PC-3 (cell line): ENCODE data around the gene INS. TPM values are rescaled to one million over a fixed set of nuclear protein-coding genes. Genes with fewer than 3 reads are reported as not detected.

Experiments used
- ATAC-seq: fragments of 200-7000 bp; cut with Tn5 transposase; 2 replicates; pipeline ENCODE4 v1.9.1; 2020; ENCODE audit warnings: mild to moderate bottlenecking, moderate library complexity
- BruUV-seq: library from RNA; stranded (reverse); fragments of 400-500 nt; replicated peaks from 2 replicates; lab custom pipeline; 2021; lab: Mats Ljungman, UMichigan
- CTCF ChIA-PET: fragments of 300-600 bp; sonication (Branson Sonifier 250); formaldehyde crosslinking; loops from one replicate; lab custom pipeline; 2022; ENCODE audit warnings: antibody characterized with exemption; lab: Charles Lee
- POLR2A ChIA-PET: fragments of 300-600 bp; sonication (Branson Sonifier 250); formaldehyde crosslinking; loops from one replicate; lab custom pipeline; 2022; ENCODE audit warnings: antibody characterized with exemption; ENCODE audit not compliant: unreplicated experiment; lab: Charles Lee
- DNase-seq: peaks from one replicate; pipeline ENCODE4 v3.0.0-alpha.2; 2015
- H2AFZ ChIP-seq: fragments of 300-600 bp; sonication (generic); 2 replicates; pipeline ENCODE4 v1.6.0; 2016; ENCODE audit warnings: antibody characterized with exemption, low read length
- H3F3A ChIP-seq: fragments of 300-600 bp; sonication (generic); one replicate; pipeline ENCODE4 v1.6.0; 2017; ENCODE audit warnings: antibody characterized with exemption, low read length, control low read depth, mild to moderate bottlenecking; ENCODE audit not compliant: unreplicated experiment
- H3K27ac ChIP-seq: fragments of 300-600 bp; sonication (generic); 2 replicates; pipeline ENCODE4 v1.5.1; 2016; ENCODE audit warnings: mild to moderate bottlenecking, low read length
- H3K27me3 ChIP-seq: fragments of 300-600 bp; sonication (generic); 2 replicates; pipeline ENCODE4 v1.6.1; 2016; ENCODE audit warnings: low read length, mixed read lengths
- H3K36me3 ChIP-seq: fragments of 300-600 bp; sonication (generic); 2 replicates; pipeline ENCODE4 v1.6.1; 2016; ENCODE audit warnings: low read depth, mixed run types, low read length, mixed read lengths
- H3K4me1 ChIP-seq: fragments of 300-600 bp; sonication (generic); 2 replicates; pipeline ENCODE4 v1.5.1; 2016; ENCODE audit warnings: low read length; ENCODE audit not compliant: insufficient read depth
- H3K4me2 ChIP-seq: fragments of 300-600 bp; sonication (generic); 2 replicates; pipeline ENCODE4 v1.6.0; 2016; ENCODE audit warnings: low read length
- H3K4me3 ChIP-seq: fragments of 300-600 bp; sonication (generic); 2 replicates; pipeline ENCODE4 v1.5.1; 2016; ENCODE audit warnings: mild to moderate bottlenecking, low read length, mixed read lengths
- H3K79me2 ChIP-seq: fragments of 300-600 bp; sonication (generic); 2 replicates; pipeline ENCODE4 v1.6.1; 2017; ENCODE audit warnings: low read length, mixed read lengths
- H3K9ac ChIP-seq: fragments of 300-600 bp; sonication (generic); 2 replicates; pipeline ENCODE4 v1.6.0; 2016; ENCODE audit warnings: mild to moderate bottlenecking, low read length
- H3K9me2 ChIP-seq: fragments of 300-600 bp; sonication (generic); replicated peaks from 2 replicates; pipeline ENCODE4 v1.6.1; 2016; ENCODE audit warnings: mixed run types, low read length, mixed read lengths
- H3K9me3 ChIP-seq: fragments of 300-600 bp; sonication (generic); 2 replicates; pipeline ENCODE4 v1.6.1; 2016; ENCODE audit warnings: low read length, mixed read lengths
- H4K20me1 ChIP-seq: fragments of 300-600 bp; sonication (generic); 2 replicates; pipeline ENCODE4 v1.6.1; 2016; ENCODE audit warnings: low read length, mixed read lengths
- EZH2 ChIP-seq: fragments of 300-600 bp; sonication (generic); IDR thresholded peaks from one replicate; pipeline ENCODE4 v1.6.1; 2017; ENCODE audit warnings: antibody characterized with exemption, mild to moderate bottlenecking, low read length; ENCODE audit not compliant: unreplicated experiment
- EZH2phosphoT487 ChIP-seq: fragments of 300-600 bp; sonication (generic); IDR thresholded peaks from 2 replicates; pipeline ENCODE4 v1.6.1; 2018; ENCODE audit warnings: mild to moderate bottlenecking, antibody characterized with exemption, low read length, borderline replicate concordance
- intact Hi-C: fragments of 100-400 bp; cut with micrococcal nuclease; formaldehyde crosslinking; loops from 2 replicates; pipeline ENCODE4 v1.9.0; 2023
- total RNA-seq: library from RNA; depleted of rRNA; stranded (reverse); fragments of >200 nt; gene quantifications from 2 replicates; pipeline ENCODE4 v1.2.3, GENCODE V29; 2014
- TF ChIP-seq, protein P1 (sequence below): fragments of 300-600 bp; sonication (generic); conservative IDR thresholded peaks from 2 replicates; pipeline ENCODE4 v1.5.1; 2017; ENCODE audit warnings: antibody characterized with exemption, low read depth, mild to moderate bottlenecking, low read length

Gene INS
- total RNA-seq, 1 experiment from 2014 or later = not detected

DNA sequence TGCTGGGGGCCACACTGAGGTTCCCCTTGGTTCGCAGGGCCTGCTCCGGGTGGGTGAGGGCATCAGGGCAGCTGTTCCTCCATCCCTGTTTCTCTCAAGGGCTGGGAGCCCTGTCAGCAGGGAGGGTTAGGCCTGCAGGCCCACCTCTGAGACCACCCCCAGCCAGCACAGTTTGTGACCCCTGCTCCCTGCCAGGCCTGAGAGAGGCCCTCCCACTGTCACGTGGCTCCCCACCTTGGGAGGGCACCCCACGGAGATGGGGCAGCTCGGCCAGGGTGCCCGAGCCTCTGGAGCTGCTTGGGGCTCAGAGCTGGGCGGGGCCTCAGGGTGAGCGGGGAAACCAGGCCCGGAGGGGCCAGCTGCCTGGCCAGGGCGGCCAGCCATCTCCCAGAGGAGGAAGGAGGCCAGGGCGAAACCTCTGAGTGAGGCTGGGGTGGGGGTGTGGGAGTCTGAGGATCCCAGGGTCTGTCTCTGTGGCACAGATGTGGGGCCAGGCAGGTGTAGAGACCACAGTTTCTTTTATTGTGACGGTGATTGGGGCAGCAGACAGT, 2.5 kb upstream of the INS start:
- no peak overlapping the region for H3K4me2 ChIP-seq
- CTCF ChIA-PET = no interaction called here
- H3K36me3 ChIP-seq = no peaks in the 10 kb centered on the region
- H3K27me3 ChIP-seq = no peaks in the 10 kb centered on the region
- no peaks in the 10 kb centered on the region for H3F3A ChIP-seq
- intact Hi-C loops = no loop called here
- BruUV-seq = no TSS peak
- H3K4me3 ChIP-seq = no peak overlapping the region
- POLR2A ChIA-PET = no interaction called here
- H2AFZ ChIP-seq = no peak overlapping the region
- H3K27ac ChIP-seq = no peak overlapping the region
- peaks cover 10% of the 10 kb centered on the region; the same call in 1 of the 2 replicates for H3K4me1 ChIP-seq
- H3K9me2 ChIP-seq = no peaks in the 10 kb centered on the region
- no peak overlapping the region for H3K9ac ChIP-seq
- TF ChIP-seq EZH2 (no peak), EZH2phosphoT487 (no peak)
- TF ChIP-seq, protein P1, sequence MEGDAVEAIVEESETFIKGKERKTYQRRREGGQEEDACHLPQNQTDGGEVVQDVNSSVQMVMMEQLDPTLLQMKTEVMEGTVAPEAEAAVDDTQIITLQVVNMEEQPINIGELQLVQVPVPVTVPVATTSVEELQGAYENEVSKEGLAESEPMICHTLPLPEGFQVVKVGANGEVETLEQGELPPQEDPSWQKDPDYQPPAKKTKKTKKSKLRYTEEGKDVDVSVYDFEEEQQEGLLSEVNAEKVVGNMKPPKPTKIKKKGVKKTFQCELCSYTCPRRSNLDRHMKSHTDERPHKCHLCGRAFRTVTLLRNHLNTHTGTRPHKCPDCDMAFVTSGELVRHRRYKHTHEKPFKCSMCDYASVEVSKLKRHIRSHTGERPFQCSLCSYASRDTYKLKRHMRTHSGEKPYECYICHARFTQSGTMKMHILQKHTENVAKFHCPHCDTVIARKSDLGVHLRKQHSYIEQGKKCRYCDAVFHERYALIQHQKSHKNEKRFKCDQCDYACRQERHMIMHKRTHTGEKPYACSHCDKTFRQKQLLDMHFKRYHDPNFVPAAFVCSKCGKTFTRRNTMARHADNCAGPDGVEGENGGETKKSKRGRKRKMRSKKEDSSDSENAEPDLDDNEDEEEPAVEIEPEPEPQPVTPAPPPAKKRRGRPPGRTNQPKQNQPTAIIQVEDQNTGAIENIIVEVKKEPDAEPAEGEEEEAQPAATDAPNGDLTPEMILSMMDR = no peak
- H3K79me2 ChIP-seq = no peaks in the 10 kb centered on the region
- no peak for ATAC-seq
- no peak for DNase-seq
- H3K9me3 ChIP-seq = no peaks in the 10 kb centered on the region
- no peaks in the 10 kb centered on the region for H4K20me1 ChIP-seq

DNA sequence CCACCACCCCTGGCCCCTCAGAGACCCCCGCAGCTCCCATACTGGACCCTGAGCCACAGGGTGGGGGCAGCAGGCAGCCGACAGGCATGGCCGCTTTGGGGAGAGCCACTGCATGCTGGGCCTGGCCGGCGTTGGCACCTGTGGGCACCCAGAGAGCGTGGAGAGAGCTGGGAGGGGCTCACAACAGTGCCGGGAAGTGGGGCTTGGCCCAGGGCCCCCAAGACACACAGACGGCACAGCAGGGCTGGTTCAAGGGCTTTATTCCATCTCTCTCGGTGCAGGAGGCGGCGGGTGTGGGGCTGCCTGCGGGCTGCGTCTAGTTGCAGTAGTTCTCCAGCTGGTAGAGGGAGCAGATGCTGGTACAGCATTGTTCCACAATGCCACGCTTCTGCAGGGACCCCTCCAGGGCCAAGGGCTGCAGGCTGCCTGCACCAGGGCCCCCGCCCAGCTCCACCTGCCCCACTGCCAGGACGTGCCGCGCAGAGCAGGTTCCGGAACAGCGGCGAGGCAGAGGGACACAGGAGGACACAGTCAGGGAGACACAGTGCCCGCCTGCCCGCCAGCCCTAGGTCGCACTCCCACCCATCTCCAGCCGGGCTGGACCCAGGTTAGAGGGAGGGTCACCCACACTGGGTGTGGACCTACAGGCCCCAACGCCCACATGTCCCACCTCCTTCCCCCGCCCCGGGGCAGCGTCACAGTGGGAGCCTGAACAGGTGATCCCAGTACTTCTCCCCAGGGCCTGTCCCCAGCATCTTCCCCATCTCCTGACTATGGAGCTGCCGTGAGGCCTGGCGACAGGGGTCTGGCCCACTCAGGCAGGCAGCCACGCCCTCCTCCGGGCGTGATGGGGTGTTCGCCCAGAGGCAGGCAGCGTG, 1.2 kb downstream of the INS start:
- H3K9ac ChIP-seq = no peak overlapping the region
- no peak overlapping the region for H3K4me2 ChIP-seq
- TF ChIP-seq, protein P1 = no peak
- no peak for TF ChIP-seq EZH2
- no peak for TF ChIP-seq EZH2phosphoT487
- H3K27me3 ChIP-seq = no peaks in the 10 kb centered on the region
- BruUV-seq = no TSS peak
- H2AFZ ChIP-seq = no peak overlapping the region
- CTCF ChIA-PET = no interaction called here
- no peaks in the 10 kb centered on the region for H3K79me2 ChIP-seq
- intact Hi-C loops = loop anchor here (10.0 kb wide), 1 partner anchor 325 kb away; the partner anchor contains the start of genes SYT8 and TNNI2
- H3K9me2 ChIP-seq = no peaks in the 10 kb centered on the region
- H3K36me3 ChIP-seq = no peaks in the 10 kb centered on the region; the same call in 1 of the 2 replicates
- ATAC-seq = no peak
- H4K20me1 ChIP-seq = no peaks in the 10 kb centered on the region
- POLR2A ChIA-PET = no interaction called here
- no peak overlapping the region for H3K27ac ChIP-seq
- H3K4me1 ChIP-seq = no peaks in the 10 kb centered on the region
- no peaks in the 10 kb centered on the region for H3K9me3 ChIP-seq
- no peak for DNase-seq
- no peaks in the 10 kb centered on the region for H3F3A ChIP-seq
- H3K4me3 ChIP-seq = no peak overlapping the region

- Histone ChIP-seq H3K27ac (no peak overlapping the region), H3K9me3 (no peaks in the 10 kb centered on the region), H3K4me3 (no peak overlapping the region), H2AFZ (no peak overlapping the region), H3K79me2 (no peaks in the 10 kb centered on the region), H3K4me1 (no peaks in the 10 kb centered on the region), H3K9me2 (no peaks in the 10 kb centered on the region), H3K27me3 (no peaks in the 10 kb centered on the region), H4K20me1 (no peaks in the 10 kb centered on the region), H3K4me2 (no peak overlapping the region), H3F3A (no peaks in the 10 kb centered on the region), H3K9ac (no peak overlapping the region), H3K36me3 (no peaks in the 10 kb centered on the region; the same call in 1 of the 2 replicates)
- intact Hi-C loops = loop anchor here (10.0 kb wide), 1 partner anchor 324 kb away; the partner anchor contains the start of genes SYT8 and TNNI2
- ATAC-seq (no peak), DNase-seq (no peak)
- BruUV-seq = no TSS peak
- POLR2A ChIA-PET = no interaction called here
- TF ChIP-seq EZH2 = no peak
- TF ChIP-seq EZH2phosphoT487 = no peak
- TF ChIP-seq, protein P1 = no peak
- CTCF ChIA-PET = no interaction called here
These were observed 2.0 kb downstream of the INS start for GRCh38 chr11:2158966-2159365.
